Tongue (tissue), 3 donors: ENCODE measurements around the gene CATSPERE. TPM values are rescaled to one million over a fixed set of nuclear protein-coding genes. Genes with fewer than 3 reads are reported as not detected.
"Not testable (repeated sequence)": the region's sequence is repeated elsewhere in the genome, so short reads cannot be mapped to it uniquely, and the experiment has no call there.

Source experiments
- DNase-seq: peaks from one replicate; pipeline ENCODE4 v3.0.0-alpha.2; 2015
- small RNA-seq: library from RNA; depleted of rRNA; stranded (forward); fragments of <200 nt; gene quantifications from one replicate; pipeline ENCODE3, GENCODE V24; 2014; ENCODE audit warnings: low replicate concordance
- total RNA-seq: library from RNA; depleted of rRNA; stranded (reverse); fragments of >200 nt; gene quantifications from one replicate; pipeline ENCODE4 v1.2.3, GENCODE V29; 2014

The CATSPERE gene
- total RNA-seq, 1 donor from 2014 or later, result 3.4 TPM

DNA sequence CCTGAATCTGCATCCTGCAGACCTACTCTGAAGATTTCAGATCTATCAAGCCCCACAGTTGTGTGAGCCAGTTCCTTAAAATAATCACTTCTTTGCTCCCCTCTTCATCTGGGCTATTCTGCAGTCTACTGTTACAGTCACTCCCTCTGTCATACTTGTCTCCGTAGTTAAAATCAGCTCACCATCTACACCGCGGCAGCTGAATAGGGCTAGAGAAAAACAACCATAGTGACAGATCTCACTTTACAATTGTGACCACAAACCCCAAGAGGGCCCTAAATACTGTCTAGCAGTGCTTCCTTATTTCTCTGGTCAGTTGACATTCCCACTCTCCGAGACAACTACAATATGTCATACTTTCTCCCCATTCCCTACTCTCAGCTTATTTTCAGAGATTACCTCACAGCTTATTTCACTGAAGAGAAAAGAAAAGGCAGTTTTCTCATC lies 204.7 kb downstream of the CATSPERE start:
- DNase-seq, result peak; percentile 56

DNA sequence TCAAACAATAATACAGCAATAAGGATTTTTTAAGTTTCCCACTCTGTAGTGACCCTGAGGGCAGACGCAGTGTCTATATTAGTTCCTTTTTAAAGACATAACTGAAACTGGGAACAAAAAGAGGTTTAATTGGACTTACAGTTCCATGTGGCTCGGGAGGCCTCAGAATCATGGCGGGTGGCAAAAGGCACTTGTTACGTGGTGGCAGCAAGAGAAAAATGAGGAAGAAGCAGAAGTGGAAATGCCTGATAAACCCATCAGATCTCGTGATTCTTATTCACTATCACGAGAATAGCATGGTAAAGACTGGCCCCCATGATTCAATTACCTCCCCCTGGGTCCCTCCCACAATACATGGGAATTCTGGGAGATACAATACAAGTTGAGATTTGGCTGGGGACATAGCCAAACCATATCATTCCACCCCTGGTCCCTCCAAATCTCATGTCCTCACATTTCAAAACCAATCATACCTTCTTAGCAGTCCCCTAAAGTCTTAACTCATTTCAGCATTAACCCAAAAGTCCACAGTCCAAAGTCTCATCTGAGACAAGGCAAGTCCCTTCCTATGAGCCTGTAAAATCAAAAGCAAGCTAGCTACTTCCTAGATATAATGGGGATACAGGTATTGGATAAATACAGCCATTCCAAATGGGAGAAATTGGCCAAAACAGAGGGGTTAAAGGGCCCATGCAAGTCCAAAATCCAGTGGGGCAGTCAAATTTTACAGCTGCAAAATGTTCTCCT lies 205.8 kb downstream of the CATSPERE start:
- DNase-seq, result not testable (repeated sequence)

GRCh38 chr1:244667797-244668196 lies 206.7 kb downstream of the CATSPERE start:
- no peak for DNase-seq

DNA sequence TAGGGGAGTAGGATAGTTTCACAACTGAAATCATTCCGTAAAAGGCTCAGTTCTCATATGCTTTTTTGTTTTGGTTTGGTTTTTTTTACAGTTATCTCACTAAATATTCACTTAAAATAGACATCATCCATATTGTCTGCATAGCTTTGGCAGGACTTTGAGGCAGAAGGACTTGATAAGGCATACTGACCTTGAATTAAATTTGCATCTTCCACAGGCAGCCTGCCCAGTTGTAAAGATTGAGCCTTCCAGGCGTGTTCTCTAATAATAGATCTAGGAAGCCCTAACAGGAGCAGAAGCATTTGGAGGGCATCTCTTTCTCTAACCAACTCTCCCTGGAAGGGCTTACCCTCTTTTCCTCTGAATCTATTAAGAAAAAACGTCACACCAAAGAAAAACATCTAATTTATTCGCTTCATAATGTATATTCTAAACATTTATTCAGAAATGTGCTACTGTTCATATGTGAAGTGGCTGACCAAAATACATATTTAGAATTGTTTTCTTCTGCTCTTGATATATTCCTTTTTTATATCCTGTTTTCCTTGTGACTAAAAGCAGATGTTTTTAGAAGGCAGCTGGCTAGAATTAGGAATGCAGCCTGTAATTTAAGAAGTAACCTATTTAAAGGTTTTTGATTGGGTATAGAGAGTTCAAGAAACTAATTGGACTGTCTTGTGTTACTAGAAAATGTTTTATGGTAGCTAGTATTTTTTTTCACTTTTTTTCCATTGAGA lies 212.0 kb downstream of the CATSPERE start:
- DNase-seq, result peak; percentile 78

- no peak for DNase-seq
Observed at GRCh38 chr1:244674446-244674845, 213.4 kb downstream of the CATSPERE start.

- no peak for DNase-seq
Observed at GRCh38 chr1:244675167-244675566, 214.1 kb downstream of the CATSPERE start.

DNA sequence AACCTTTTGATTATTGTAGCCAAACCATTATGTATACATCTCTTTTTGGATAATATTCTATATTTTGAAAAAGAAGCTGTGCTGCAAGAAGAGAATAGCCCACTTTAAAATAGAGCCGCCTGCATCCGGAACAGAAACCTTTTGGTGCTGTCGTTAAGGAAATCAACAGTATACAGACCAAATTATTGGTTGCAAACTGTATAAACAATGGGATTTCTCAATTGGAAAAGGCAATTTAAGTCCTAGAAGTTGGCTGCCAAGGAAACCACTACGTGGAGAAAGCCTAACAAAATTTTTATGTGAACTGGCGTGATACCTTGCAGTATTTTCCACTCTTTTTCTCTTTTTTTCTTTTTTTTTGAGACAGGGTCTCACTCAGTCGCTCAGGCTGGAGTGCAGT lies 217.6 kb downstream of the CATSPERE start:
- peak; percentile 51 for DNase-seq

GRCh38 chr1:244680667-244681066 lies 219.6 kb downstream of the CATSPERE start:
- no peak for DNase-seq

DNA sequence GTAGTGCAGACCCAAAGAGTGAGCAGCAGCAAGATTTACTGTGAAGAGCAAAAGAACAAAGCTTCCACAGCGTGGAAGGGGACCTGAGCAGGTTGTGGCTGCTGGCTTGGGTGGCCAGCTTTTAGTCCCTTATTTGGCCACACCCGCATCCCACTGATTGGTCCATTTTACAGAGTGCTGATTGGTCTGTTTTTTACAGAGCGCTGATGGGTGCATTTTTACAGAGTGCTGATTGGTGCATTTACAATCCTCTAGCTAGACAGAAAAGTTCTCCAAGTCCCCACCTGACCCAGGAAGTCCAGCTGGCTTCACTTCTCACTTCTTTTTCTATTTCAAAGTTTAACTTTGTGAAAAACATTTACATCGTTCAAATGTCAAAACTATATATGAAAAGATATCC lies 221.0 kb downstream of the CATSPERE start:
- DNase-seq, result not testable (repeated sequence)

Small RNAs within 50 kb of the gene (small RNA-seq; reads per million reads assigned to genes)
- gene CYCSP5, result not detected

Other genes with a start within 250 kb of the CATSPERE start
- 31.8 TPM for gene ADSS2, start 9.4 kb upstream of the CATSPERE start, total RNA-seq
- gene DESI2, start 191.9 kb downstream of the CATSPERE start, total RNA-seq, result 75.1 TPM